NCI-H187 (cell line): Measurements from ENCODE around the gene HOXD11.
A peak's percentile ranks its signal among the peaks of the same experiment; 100 is the strongest.

Source experiments
- DNase-seq, 2 experiments: peaks; one replicate each; lab custom pipeline; 2025; lab: John Stamatoyannopoulos, UW

The HOXD11 gene

GRCh38 chr2:176106581-176107539 lies at the start of gene HOXD11:
TSS of gene HOXD11 (plus strand) at chr2:176107280. CDS start at chr2:176107356, 76 bp downstream.
- peak in 1 of 2 experiments; percentile 30 for DNase-seq

GRCh38 chr2:176063958-176064357 lies 43.1 kb upstream of the HOXD11 start:
- DNase-seq = no peak

DNA sequence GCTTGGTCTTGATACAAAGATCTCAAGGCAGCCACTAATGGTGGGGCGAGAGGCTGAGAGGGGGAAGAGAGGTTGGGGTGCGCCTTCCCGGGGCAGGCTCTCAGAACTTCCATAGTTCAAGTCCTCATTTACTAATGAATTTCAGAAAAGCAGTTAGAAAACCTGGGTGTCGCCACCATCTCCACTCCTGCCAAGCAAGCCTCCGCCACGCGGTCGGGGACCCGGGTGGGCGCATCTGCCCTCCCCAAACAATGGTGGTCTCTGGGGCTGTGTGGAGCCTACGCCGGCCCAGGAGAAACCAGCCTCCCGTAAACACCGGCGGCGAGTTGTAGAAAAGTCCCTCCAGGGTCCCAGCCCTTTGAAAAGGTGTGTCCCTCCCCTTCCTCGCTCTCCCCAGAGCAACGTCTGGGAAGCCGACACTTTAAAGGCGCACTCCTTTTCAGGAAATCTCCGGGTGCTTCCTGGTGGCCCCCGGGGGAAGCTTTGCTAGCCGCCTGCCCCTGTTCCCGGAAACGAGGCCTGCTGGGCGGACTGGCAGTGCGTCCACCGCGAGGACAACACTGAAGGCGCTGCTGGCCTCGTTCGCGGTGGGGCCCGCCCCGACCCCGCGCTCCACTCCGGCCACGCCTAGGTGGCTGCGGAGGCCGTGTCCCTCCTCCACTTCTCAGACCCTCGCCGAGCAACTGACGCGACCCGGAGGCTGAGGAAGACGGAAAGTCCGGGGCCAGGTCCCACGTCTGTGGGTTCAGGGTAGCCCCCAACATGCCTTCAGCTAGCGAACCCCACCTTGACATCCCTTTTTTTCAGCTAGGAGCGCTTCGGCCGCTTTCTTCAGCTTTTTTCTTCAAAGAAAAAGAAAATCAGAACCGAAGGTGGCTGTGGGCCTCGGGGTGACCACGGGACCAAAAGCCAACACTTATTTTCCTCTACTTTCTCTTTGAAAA lies 40.2 kb upstream of the HOXD11 start:
- no peak for DNase-seq

DNA sequence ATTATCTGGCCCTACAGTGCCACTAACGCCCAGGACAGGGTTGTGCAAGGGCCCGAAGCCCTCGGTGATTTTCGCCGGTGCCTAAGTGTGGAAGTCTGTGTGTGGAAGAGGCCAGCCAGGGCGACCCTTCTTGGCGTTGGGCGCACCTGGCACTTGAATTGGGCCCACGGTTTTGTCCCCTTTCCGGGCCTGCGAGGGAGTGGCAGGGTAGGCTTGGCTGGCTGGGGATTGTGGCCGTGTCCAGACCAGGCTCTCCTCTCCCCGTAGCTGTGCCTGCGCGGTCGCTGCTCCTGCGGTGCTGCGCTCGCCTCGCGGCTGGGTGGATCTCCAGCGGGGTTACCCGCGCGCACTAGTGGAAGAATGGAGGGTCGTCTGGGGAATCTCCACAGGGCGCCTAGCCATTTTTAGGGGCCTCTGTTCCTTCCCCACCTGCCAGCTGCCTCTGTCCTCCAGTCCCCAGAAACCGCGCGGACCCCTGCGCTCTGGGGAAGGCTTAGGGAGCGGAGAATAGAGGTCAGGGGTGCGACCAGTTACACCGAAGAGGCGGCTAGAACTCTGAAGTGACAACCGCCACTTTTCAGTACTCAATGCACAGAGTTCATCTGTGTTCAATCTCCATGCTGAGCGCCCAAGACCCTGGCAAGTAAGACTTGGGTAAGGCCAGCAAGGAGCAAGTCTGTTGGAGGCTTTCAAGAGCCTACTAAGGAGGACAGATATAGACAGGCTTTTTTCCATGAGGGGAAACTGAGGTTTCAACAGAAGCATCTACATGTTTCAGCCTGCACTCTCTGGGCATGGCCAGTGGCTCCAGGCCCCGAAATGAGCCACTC lies 39.3 kb upstream of the HOXD11 start:
- DNase-seq = no peak

- DNase-seq = no peak
Measured at GRCh38 chr2:176068419-176068832, 38.7 kb upstream of the HOXD11 start.

GRCh38 chr2:176071330-176072291 lies 35.5 kb upstream of the HOXD11 start:
- no peak for DNase-seq

DNA sequence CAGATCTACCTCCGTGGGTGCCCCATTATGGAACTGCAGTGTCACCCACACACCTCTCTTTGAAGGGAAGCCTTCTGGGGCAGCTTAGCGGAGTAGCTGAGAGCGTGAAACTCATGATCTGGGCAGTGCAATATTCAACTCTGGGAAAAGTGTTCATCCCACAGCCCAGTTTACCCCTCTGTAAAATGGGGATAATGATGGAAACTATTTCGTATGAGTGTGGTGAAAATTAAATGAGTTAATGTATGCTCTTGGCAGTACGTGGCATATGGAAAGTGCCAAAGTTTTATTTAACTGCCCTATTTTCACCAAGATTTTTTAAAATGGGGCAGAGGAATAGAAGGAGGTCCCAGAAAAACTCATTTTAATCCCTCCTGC lies 34.8 kb upstream of the HOXD11 start:
- no peak for DNase-seq

GRCh38 chr2:176072951-176073904 lies 33.9 kb upstream of the HOXD11 start:
- no peak for DNase-seq

- no peak for DNase-seq
Measured at GRCh38 chr2:176074919-176075425, 32.1 kb upstream of the HOXD11 start.

- DNase-seq = no peak
Measured at GRCh38 chr2:176075481-176075880, 31.6 kb upstream of the HOXD11 start.

- no peak for DNase-seq
Measured at GRCh38 chr2:176076063-176076462, 31.0 kb upstream of the HOXD11 start.

DNA sequence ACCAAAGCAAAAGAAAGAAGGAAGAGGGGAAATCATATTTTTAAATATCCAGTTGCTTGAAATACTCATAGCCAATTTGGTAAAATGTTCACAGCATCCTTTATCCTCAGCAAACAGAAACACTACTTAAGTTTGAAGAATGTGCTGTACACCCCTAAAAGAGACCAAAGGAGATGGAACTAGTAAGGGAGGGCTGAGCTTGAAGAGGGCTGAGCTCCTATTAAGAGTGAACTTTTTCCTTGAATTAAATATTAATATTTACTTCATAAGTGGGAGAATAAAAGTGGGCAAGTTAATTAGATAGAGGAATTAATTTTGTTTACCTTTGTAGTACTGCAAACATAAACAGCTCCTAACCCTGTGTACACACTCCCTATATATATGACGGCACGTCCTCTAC lies 30.3 kb upstream of the HOXD11 start:
- DNase-seq = no peak

- peak in 1 of 2 experiments; percentile 35 for DNase-seq
Measured at GRCh38 chr2:176078541-176079284, 28.4 kb upstream of the HOXD11 start.

DNA sequence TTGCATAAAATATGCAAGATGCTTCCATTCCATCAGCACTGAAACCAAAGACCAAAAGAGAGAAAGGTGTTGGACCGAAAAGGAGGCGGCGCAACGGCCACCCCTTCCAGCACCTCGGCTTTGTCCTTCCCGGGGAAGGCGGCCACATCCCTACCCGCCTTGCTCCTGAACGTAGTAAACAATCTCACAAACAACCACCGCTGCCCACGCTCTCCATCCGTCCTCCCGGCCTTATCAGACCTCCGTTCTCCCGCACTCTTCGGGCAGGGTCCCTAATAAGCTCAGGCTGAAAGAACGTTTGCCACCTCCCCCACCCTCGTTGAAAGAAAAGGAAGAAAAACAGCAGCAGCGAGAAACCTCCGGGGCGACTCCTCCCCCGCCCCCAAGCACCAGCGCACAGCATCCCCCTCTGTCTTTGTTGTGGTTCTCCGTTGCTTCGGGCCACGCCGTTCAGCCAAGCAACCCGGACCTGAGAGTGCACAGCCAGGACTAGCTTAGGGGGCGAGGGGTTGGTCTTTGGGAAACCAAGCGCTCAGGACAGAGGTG lies 27.7 kb upstream of the HOXD11 start:
- DNase-seq = no peak

DNA sequence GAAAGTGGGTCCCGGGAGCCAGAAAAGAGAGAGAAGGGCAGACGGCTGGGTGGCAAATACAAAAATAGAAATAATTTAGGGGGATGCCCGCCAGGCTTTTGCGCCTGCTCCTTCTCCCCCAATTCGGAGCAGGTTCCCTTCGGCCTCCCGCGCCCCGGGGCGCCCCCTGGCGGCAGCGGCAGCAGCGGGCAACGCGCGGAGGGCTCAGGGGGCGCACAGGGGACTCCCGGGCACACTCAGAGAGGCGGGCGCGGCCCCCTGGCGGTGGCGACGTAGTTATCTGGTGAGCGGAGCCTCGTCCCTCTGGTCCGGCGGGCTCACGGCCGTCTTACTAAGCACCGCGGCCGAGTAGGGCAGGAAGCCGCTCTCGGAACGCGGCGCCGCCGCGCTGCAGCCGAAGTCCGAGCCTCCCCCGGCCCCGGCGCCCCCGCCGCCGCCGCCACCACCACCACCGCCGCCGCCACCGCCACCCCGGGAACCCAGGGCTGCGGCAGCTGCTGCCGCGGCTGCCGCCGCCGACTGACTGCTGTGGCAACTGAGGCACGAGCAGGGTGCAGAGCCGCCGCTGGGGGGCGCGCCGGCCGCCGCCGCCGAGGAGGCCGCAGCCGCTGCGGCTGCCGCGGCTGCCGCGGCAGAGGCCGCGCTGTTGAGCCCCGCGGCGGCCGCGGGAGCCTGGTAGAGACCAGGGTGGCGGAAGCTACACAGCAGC lies 27.1 kb upstream of the HOXD11 start:
- peak; percentile 30 to 41 for DNase-seq

DNA sequence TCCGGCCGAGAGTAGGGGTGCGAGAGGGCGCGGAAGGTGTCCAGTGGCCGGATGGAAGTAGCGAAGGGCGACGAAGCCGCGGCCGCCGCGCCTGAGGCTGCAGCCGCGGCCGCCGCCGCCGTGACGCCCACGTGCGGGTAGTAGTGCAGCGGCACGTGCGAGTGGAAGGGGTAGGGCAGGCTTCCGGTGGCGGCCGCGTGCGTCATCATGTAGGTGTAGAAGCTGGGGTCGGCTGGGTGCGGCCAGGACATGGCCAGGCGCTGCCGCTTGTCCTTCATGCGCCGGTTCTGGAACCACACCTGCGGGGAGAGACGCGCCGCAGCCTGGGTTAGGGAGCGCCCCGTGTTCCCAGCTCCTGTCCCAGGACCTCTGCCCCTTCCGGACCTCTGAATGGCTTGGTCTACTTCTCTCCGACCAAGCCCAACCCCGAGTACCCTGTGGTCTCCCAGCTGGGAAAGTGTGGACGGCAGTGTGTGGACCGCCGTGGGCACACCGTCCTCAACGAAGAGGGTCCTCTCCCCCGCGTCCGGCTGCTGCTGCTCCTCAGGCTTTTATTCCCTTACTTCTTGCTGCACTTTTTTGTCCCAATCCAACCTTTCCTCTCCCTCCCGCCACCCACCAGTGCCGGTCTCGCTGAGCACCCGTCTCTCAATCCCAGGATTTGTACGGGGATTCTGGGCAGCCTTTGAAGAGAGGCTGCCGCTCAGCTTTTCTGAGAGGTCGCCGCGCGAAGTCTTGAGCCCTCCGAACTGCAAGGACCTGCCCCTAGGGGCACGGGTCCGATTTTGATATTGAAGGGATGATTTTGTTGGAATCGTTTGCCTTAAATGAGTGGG lies 26.3 kb upstream of the HOXD11 start:
- no peak for DNase-seq
